GM18870 (cell line): ENCODE measurements around the gene TNNT3.

ENCODE experiments used
- ATAC-seq: cut with Tn5 transposase; IDR thresholded peaks from one replicate; pipeline ENCODE4 v1.9.1; 2021; ENCODE audit warnings: moderate library complexity; ENCODE audit not compliant: unreplicated experiment

TNNT3 gene

GRCh38 chr11:1949302-1949701 is 29.8 kb downstream of the TNNT3 start:
- ATAC-seq = no peak

GRCh38 chr11:1949922-1950321 is 30.4 kb downstream of the TNNT3 start:
- no peak for ATAC-seq

- no peak for ATAC-seq
Measured at GRCh38 chr11:1952806-1953482, 33.4 kb downstream of the TNNT3 start.

DNA sequence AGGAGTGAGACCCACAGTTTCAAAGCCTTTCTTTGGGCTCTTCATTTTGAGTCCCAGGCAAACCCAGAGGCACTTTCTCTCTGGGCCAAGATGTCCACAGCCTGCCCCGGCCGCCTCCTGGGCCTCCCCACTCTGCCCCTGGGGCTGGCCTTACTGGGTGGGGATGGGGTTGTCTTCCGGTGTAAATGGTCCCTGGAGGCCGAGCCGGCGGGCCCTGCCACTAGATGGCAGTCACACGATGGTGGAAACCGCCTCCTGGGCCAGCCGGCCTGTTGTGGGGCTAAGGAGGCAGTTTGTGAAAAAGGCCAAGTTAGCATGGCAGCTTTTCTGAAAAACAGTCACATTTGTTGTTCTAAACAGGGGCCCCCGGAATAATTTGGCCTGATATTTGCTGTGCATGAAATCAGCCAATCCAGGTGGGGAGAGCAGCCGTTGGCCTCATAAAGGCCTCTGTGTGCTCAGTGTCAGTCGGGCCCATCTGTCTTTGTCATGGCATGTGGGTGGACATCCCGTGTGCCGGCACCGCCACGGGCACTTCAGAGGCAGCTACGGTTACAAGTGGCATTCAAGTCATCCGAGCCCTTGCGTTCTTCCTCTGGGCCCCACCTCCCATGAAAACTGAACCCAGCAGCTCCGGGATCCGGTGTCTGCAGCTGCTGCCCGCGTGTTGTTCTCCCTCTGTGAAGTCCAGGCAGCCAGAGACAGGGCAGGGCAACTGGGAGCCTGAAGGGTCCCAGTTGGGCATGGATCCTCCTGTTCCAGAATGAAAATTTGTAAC is 34.2 kb downstream of the TNNT3 start:
- ATAC-seq = no peak

GRCh38 chr11:1958367-1958766 is 38.9 kb downstream of the TNNT3 start:
- ATAC-seq = no peak

DNA sequence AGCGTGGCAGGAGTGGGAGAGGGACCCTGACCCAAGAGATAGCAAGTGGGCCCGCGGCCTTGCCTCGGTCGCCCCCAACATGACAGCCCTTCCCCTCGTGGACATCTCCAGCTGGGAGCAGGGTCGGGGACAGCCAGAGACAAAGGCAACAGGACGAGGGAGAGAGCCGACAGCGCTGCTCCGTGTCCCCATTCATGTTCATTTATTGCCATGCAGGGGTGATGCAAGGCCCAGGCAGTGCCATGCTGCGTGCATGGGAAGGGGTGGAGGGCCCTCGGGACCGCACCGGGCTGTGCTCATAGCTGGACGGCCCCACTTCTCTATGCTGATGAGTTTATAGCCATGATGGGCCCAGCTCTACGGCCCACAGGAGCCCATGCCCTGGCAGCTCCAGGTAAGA is 40.3 kb downstream of the TNNT3 start:
- ATAC-seq = no peak

- ATAC-seq = no peak
Measured at GRCh38 chr11:1963864-1964263, 44.4 kb downstream of the TNNT3 start.

- ATAC-seq = no peak
Measured at GRCh38 chr11:1964348-1964747, 44.8 kb downstream of the TNNT3 start.

- ATAC-seq = no peak
Measured at GRCh38 chr11:1964955-1965354, 45.5 kb downstream of the TNNT3 start.

DNA sequence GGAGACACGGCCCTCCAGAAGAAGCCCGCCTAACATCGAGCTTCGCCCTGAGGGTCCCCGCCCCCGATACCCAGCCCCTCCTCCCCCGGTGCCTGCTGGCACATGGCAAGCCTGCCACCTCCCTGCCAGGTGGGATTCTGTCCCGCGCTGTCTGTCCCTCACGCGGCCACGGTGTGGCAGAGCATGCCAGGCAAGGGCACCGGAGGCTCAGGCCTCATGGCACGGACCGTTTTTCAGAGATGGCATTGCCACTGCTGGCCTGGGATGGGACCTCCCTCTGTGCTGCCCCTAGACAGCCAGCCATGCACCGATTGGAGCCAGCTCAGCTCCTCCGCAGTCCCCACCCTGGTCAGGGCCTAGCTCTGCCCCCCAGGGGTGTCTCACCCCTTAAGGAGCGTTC is 47.0 kb downstream of the TNNT3 start:
- ATAC-seq = no peak

- no peak for ATAC-seq
Measured at GRCh38 chr11:1967641-1968225, 48.2 kb downstream of the TNNT3 start.

GRCh38 chr11:1968454-1969002 is 49.0 kb downstream of the TNNT3 start:
- ATAC-seq = no peak

DNA sequence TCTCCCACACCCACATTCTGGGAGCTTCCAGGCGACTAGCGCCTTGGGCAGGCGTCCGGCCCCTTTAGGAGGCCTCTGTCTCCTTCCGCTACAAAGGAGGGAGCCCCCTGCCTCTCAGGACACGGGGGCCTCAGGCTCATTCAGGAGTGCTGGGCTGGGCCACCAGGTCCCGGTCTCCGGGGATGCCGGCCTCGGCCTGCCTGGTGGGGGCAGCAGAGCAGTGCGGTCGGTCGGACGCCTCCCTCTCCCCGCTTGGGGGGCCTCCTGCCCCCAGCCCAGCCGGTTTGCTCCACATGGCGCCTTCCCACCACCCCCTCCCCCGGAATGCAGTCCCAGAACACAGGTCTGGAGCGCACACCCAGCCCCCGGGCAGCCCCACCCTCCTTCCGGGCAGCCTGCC is 49.5 kb downstream of the TNNT3 start:
- ATAC-seq = no peak

DNA sequence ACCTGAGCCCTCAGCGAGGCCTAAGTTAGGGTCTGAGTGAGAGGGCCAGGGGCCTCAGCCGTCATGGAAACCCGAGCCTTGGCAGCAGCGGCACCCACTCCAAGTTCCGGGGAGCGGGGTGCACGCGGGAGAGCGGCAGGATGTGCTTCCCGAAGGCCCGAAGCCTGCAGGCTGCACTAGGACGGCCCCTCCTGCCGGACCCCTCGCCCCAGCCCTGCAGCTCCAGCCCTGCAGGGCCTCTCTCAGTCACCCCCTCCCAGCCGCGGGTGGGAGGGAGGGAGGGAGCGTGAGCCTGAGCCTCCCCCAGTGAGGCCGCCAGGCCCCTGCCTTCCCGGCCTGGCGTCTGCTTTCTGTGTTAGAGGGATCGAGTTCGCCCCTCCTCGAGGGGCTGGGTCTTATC is 50.3 kb downstream of the TNNT3 start:
- ATAC-seq = no peak

GRCh38 chr11:1970956-1971355 is 51.5 kb downstream of the TNNT3 start:
- ATAC-seq = no peak

DNA sequence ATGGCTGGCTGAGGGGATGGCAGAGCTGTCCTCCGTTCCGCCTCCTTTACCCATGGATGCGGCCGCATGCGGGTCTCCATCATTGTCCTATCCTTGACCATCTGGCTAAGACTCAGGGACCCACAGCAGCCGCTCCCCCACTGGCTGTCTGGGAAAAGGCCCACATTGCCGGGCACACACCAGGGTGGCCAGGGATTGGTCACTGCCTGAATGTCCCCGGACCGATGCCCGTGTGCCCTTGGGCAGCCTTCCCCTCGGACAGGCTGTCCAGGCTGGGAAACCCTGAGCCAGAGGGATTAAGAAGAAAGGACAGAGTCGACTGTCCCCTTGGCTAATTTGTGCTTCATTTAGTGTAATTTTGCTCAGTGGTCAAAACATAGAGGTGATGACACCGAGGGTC is 55.7 kb downstream of the TNNT3 start:
- no peak for ATAC-seq

DNA sequence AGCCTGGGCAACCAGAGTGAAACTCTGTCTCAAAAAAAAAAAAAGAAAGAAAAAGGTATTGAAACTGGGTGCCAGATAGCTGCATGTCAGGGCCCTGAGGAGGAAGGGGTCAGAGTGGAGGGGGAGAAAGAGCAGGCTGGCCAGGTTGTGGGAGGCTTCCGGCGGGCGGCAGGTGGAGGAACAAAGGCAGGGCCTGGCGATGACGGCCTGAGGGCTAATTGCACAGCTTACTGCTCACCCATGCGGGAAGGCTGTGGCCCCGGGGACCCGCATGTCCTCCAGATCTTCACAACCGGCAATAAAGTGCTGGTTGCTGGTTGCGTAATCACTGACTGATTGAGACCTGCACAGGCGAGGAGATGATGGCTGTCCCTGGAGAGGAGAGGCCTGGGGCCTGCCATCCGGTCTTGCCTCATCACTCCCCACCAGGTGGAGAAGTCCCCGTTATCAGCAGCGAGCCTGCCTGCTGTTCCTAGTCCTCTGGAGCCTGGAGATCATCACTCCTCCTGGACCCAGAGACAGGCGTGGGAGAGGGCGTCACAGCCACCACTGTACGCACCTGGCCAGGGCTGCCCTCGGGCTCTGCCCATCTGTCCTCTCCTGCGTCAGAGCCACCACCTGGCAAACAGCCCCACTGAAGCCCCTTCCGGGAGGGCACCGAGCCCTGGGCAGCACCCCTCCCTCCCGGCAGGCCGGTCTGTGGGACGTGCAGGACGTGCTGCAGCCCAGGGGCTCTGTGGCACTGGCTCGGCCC is 59.4 kb downstream of the TNNT3 start:
- ATAC-seq = no peak

GRCh38 chr11:1979607-1980006 is 60.1 kb downstream of the TNNT3 start:
- no peak for ATAC-seq

DNA sequence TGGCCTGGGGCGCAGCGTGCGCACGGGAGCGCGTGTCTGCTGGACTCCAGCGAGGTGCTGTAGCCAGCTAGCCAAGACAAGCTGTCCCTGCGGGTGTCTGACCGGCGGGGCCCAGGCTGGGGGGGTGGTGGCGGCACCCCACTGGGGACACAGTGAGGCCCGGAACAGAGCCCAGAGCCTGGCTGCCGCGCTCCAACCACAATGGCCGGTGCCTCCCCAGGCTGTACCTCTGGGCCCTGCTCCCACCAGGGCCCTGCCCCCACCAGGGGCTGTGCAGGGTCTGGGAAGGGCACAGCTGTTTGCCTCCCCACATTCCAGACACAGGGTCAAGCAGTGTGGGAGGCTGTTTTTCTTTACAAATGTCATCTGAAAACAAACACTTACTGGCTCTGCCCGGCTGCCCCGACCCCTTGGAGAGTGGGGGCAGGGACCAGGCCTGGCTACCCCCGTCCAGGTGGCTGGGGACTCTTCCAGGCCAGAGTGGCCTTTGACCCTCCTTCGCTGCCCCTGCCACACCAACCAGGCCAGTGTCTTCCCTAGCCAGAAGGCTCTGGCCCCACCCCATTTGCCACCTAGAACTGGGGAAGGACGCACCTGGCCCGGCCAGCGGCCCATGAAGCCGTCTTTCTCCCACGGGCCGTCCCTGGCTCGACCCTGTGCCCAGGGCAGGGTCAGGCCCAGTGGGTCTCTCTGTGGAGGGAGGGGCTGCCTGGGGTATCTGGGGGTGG is 63.5 kb downstream of the TNNT3 start:
- no peak for ATAC-seq

DNA sequence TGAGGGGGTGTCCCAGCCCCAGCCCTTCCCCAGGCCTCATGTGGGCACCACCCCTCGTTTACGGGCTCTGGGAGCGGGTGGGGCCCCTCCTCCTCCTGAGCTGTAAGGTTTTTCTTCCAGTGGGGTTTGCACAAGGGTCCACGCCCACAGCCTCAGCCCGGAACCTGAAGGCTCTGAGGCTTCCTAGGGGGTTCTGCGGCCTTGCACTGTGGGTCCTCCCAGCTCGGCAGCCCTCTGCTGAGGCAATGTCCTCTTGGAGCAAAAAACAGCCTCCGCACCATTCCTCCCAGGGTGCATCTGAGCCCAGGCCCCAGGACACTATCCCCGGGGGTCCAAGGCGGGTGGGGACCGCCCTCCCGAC is 64.1 kb downstream of the TNNT3 start:
- ATAC-seq = no peak

- no peak for ATAC-seq
Measured at GRCh38 chr11:1987024-1987423, 67.5 kb downstream of the TNNT3 start.
